ENCODE results near the gene CHRNB2.
A peak's percentile ranks its signal among the peaks of the same experiment; 100 is the strongest.
"Not testable (repeated sequence)": the region's sequence is repeated elsewhere in the genome, so short reads cannot be mapped to it uniquely, and the experiment has no call there.

CHRNB2 gene

DNA sequence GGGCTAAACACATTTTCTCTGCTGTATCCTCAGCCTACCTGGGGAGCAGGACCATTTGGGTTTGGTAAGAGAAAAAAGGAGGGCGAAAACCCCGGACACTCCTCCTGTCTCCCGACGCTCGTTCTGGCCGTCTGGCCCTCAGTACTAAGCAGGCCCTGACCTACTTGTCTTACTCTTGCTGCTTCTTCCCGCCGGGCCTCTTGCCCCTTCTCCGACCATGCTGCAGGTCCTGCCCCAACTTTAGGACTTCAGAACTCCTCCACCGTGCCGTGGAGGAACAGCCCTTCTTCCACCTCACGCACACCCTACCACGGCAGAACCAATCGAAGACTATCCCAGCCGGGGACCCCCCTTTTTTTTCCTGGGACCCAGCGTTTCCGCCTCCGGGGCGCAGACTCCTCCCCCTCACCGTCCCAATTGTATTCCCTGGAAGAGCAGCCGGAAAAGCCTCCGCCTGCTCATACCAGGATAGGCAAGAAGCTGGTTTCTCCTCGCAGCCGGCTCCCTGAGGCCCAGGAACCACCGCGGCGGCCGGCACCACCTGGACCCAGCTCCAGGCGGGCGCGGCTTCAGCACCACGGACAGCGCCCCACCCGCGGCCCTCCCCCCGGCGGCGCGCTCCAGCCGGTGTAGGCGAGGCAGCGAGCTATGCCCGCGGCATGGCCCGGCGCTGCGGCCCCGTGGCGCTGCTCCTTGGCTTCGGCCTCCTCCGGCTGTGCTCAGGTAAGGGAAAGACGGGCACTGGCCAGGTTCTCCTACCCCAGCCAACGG lies at the start of gene CHRNB2:
Gene CHRNB2, plus strand, starts transcription at position 393 of the 771 bp plus-strand sequence. Its CDS starts 267 bp downstream, at position 660.
- peak; percentile 85 for DNase-seq

DNA sequence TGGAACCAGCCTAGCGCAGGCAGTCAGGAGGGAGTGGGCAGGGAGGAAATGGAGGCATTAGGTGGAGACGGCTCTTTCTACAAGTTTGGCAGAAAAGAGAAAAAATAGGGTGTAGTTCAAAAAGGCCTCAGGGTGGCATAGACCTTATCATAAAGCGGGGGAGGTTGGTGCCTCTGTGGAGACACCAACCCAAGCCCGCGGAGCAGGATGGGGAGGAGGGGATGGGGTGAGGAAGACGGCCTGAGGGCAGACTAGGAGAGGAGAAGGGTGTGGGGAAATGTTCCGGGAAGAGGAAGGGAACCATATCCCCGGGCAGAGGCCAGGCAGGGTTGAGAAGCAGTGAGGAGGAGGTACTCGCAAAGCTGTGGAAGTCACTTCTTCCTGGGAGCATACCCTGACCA lies 48.0 kb upstream of the CHRNB2 start:
- no peak for DNase-seq

DNA sequence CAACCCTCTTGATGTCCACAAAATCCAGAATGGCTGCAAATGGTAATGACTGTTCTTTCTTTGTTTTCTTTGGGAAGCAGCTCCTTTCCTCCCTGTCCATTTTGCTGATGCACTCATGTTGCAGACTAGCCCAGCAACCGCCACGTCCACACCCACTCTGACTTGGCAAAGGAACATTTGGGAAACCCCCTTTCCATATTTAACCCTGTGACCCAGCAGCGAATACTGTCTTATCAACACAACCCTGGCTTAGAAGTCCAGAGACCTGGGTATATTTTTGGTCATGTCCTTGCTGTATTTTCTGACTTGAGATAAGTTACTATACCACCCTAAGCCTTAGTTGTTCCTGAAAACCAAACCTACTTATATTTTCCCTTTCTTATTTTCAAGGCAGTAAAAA lies 47.2 kb upstream of the CHRNB2 start:
- peak; percentile 64 for DNase-seq

- no peak for DNase-seq
Measured at GRCh38 chr1:154521695-154522094, 45.9 kb upstream of the CHRNB2 start.

DNA sequence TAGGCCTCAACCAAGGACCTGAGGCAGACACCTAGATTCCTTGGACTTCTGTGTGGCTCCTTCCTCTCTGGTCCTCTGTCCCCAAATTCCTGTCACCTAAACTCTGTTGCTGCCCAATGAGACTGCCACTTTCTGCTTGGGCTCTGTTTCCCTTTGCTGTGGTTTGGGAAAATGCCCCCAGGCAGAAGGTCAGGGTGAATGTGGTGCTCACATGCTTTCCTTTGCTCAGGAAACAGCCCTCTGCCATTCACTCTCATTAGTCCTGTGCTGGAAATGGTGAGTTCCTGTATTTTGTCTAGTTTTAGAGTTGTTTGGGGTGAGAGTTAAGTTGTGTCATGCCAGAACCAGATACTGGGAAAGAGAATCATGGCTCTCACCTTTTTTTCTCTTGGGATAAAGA lies 42.7 kb upstream of the CHRNB2 start:
- no peak for DNase-seq

DNA sequence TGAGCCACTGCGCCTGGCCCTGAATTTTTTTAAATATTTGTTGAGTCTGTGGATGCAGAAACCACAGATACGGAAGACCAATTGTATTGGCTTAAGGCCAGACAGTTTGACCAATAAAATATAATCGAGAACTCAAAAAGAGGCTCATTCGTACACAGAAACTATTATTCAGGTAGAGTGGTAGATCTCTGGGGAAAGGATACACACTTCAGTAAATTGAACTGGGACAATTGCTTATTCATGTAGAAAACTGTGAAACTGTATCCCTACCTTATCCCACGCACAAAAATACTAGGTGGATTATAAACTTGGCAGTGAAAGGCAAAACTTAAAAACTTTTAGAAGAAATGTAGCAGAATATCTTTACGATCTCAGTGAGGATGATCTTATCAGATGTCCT lies 40.4 kb upstream of the CHRNB2 start:
- DNase-seq = no peak

DNA sequence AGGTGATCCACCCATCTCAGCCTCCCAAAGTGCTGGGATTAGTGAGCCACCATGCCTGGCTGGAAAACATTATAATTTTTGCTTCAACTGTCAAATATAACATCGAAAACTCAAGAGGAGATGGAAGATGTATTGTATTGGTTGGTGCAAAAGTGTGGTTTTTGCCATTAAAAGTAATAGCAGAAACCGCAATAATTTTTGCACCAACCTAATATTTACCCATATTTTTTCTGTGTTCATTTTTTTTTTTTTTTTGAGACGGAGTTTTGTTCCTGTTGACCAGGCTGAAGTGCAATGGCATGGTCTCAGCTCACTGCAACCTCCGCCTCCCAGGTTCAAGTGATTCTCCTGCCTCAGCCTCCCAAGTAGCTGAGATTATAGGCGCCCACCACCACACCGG lies 38.3 kb upstream of the CHRNB2 start:
- DNase-seq = no peak

DNA sequence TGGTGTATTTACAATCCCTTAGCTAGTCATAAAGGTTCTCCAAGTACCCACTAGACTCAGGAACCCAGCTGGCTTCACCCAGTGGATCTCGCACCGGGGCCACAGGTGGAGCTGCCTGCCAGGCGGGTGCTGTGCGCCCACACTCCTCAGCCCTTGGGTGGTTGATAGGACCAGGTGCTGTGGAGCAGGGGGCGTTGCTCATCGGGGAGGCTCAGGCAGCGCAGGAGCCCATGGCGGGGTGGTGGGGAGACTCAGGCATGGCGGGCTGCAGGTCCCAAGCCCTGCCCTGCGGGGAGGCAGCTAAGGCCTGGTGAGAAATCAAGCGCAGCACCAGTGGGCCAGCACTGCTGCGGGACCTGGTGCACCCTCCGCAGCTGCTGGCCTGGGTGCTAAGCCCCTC lies 35.6 kb upstream of the CHRNB2 start:
- not testable (repeated sequence) for DNase-seq

GRCh38 chr1:154533952-154534844 lies 33.4 kb upstream of the CHRNB2 start:
- DNase-seq = peak; percentile 52

- DNase-seq = no peak
Measured at GRCh38 chr1:154536570-154536969, 31.0 kb upstream of the CHRNB2 start.

DNA sequence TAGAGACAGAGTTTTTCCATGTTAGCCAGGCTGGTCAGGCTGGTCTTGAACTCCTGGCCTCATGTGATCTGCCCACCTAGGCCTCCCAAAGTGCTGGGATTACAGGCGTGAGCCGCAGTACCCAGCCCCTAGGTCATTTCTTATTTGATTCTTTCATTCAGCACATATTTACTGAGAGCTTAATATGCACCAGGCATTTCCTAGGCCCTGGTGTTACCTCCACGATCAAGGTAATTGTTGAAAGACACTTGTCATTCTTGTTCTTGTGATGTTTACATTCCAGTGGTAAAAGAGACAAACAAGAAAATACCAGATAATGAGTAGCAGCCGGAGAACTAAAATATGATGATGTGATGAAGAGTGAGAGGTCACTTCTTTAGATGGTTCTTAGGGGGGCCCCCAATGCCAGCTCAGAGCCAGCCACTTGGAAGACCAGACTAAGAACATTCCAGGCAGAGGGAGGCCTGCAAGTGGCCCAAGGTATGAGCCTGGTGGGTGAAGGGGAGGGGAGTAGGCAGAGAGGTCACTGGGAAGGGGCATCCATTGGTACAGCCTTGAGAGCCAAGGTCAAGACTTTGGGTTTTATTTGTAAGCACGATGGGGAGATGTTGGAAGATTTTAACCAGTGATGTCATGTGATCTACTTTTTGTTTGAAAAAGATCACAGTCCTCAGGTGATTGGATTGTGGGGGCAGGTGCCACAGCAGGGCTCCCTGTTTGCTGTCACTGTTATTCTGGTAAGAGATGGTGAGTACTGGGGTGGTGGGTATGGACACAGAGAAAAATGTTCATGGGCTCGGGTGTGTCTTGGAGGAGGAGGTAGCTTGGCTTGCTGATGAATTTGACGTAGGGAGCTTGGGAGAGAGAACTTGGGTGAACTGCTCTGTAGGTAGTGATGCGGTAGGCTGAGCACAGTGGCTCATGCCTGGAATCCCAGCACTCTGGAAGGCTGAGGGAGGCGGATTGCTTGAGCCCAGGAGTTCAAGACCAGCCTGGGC lies 27.8 kb upstream of the CHRNB2 start:
- DNase-seq = no peak

- DNase-seq = no peak
Measured at GRCh38 chr1:154541231-154541630, 26.3 kb upstream of the CHRNB2 start.

GRCh38 chr1:154546264-154547063 lies 21.1 kb upstream of the CHRNB2 start:
- peak; percentile 82 for DNase-seq

DNA sequence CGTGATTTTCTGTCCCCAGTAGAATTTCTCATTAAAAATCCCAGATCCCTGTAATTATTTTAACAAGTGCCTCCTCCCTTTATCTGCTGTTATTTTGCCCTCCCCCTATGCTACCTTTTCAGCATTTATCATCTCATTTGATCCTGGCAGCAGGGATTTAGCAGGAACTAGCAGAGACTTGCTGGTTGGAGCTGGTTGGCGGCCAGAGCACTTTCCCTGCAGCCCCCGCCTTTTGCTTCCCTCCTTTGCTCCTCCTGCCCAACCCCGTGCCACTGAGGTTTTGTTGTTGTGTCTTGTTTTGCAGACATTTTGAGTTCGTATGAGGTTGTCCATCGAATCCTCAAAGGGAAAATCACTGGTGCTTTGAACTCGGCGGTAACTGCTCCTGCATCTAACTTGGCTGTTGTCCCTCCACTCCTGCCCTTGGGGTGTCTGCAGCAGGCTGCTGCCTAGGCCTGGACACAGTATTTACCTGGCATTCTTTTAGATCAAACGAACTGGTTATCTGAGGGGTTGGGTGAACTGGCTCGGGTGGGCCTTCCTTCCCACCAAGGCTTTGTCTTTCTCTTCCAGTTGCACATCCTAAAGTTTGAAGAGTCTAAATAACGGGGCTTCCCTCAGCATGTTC lies 20.4 kb upstream of the CHRNB2 start:
- DNase-seq = no peak

GRCh38 chr1:154548028-154548427 lies 19.6 kb upstream of the CHRNB2 start:
- DNase-seq = no peak

DNA sequence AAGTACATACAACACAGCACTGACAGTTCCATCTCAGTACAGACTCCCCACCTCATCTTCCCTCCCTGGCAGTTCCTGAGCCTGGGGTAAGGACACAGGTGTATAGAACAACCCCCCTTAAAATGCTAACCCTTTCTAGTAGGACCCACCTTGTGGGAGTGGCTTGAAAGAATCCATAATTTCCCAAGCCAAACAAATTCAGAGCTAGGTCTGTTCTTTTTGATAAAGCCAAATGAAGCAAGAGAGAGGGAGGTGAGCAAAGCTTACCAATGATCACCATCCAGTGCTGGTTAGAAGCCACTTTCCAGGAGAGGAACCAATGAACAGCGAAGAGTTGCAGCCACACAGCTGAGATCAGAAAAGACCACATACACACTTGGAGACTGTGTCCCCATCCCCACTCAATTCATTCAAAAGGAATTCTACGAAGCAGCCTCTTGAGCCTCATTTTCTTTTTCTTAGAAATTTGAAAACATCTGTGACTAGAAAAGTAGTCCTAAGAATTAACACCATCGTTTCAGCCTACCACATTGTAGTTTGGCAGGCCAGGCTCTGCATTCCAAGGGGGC lies 18.3 kb upstream of the CHRNB2 start:
- DNase-seq = no peak

GRCh38 chr1:154550070-154550469 lies 17.5 kb upstream of the CHRNB2 start:
- no peak for DNase-seq

GRCh38 chr1:154550657-154551056 lies 16.9 kb upstream of the CHRNB2 start:
- no peak for DNase-seq

DNA sequence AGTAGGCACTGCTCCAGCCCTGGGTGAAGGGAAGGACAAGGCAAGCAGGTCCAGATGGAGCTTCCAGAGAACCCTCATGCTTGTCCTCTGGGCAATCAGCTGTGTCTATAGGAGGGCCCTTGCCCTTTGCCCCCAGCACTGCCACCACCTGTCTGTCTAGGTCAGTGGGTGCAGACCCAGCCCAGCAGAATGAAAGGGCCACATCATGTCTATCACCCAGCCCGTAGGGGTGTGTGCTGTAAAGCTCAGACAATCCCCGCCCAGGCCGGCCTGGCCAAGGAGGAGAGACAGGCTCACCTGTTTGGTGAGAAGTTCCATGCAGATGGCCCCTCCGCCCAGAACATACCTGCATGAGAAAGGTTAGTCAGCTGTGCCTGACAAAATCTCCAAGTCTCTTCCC lies 16.1 kb upstream of the CHRNB2 start:
- no peak for DNase-seq

DNA sequence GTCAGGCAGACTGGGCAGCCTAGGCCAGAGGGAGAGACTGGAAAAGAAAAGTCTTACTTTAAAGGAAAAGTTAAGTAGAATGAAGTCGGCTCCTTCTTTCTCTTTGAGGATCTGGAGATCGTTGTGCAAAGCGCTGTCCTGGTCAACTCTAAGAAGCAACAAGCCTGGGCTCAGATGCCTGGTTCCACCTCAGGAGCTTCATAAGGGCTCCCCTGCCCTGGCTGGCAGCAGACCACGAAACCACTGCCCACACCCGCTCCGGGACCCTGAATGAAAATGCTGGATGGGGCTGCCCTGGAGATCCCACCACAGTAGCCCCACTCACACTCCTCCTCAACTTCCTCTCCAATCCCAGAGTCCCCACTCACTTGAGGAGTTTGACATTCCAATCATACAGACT lies 15.5 kb upstream of the CHRNB2 start:
- DNase-seq = no peak

All from RPMI8226 (cell line).